WTC11 (cell line): ENCODE data around the gene EYA2. TPM values are rescaled to one million over a fixed set of nuclear protein-coding genes. Genes with fewer than 3 reads are reported as not detected.

Experiments used
- ATAC-seq: fragments of 200-7000 bp; cut with Tn5 transposase; 2 replicates; pipeline ENCODE4 v1.10.0; 2021; ENCODE audit warnings: mild to moderate bottlenecking, moderate library complexity
- CTCF ChIA-PET: fragments of 300-600 bp; sonication (Branson Sonifier 250); formaldehyde crosslinking; loops from one replicate; lab custom pipeline; 2021; ENCODE audit warnings: antibody characterized with exemption; lab: Charles Lee
- POLR2A ChIA-PET: fragments of 350-600 bp; sonication (Branson Sonifier 250); formaldehyde crosslinking; loops from one replicate; lab custom pipeline; 2021; ENCODE audit warnings: antibody characterized with exemption; lab: Charles Lee
- DNase-seq: peaks from one replicate; pipeline ENCODE4 v3.0.0; 2021; ENCODE audit warnings: low spot score
- H3K27ac Mint-ChIP-seq: 2 replicates; pipeline ENCODE4 v1.8.0; 2021; ENCODE audit warnings: mixed read lengths
- H3K27me3 Mint-ChIP-seq: 2 replicates; pipeline ENCODE4 v1.8.0; 2021; ENCODE audit warnings: low read depth, mild to moderate bottlenecking, moderate library complexity, mixed read lengths
- H3K36me3 Mint-ChIP-seq: 2 replicates; pipeline ENCODE4 v1.8.0; 2021; ENCODE audit warnings: mixed read lengths
- H3K4me1 Mint-ChIP-seq: 2 replicates; pipeline ENCODE4 v1.8.0; 2022; ENCODE audit warnings: mixed read lengths
- H3K4me3 Mint-ChIP-seq: 2 replicates; pipeline ENCODE4 v1.8.0; 2021; ENCODE audit warnings: mild to moderate bottlenecking, moderate library complexity, mixed read lengths
- H3K9me3 Mint-ChIP-seq: 2 replicates; pipeline ENCODE4 v1.8.0; 2021; ENCODE audit warnings: mixed read lengths
- CBFB ChIP-seq: sonication (generic); formaldehyde crosslinking; IDR thresholded peaks from 2 replicates; pipeline ENCODE4 v1.8.1; 2022; ENCODE audit warnings: mild to moderate bottlenecking, low read depth, missing genetic modification reagents
- EMX1 ChIP-seq: fragments of 250-450 bp; sonication (Bioruptor Pico); IDR thresholded peaks from 2 replicates; pipeline ENCODE4 v1.8.0; 2021; ENCODE audit warnings: mild to moderate bottlenecking
- ESRRA ChIP-seq: sonication (generic); formaldehyde crosslinking; IDR thresholded peaks from 2 replicates; pipeline ENCODE4 v1.8.1; 2022; ENCODE audit warnings: mild to moderate bottlenecking, missing genetic modification reagents, borderline replicate concordance
- ETV6 ChIP-seq: sonication (generic); formaldehyde crosslinking; IDR thresholded peaks from 2 replicates; pipeline ENCODE4 v1.8.1; 2022; ENCODE audit warnings: mild to moderate bottlenecking, missing genetic modification reagents
- GRHL2 ChIP-seq: fragments of 250-450 bp; sonication (Bioruptor Pico); IDR thresholded peaks from 2 replicates; pipeline ENCODE4 v1.8.0; 2022; ENCODE audit warnings: mild to moderate bottlenecking, moderate library complexity; ENCODE audit not compliant: insufficient replicate concordance, severe bottlenecking
- OVOL2 ChIP-seq: fragments of 250-450 bp; sonication (Bioruptor Pico); IDR thresholded peaks from 2 replicates; pipeline ENCODE4 v1.9.0; 2021; ENCODE audit warnings: mild to moderate bottlenecking, borderline replicate concordance
- SMAD3 ChIP-seq: sonication (generic); formaldehyde crosslinking; IDR thresholded peaks from 2 replicates; pipeline ENCODE4 v1.8.0; 2022; ENCODE audit warnings: missing genetic modification reagents, mild to moderate bottlenecking, borderline replicate concordance
- SOX15 ChIP-seq: fragments of 250-450 bp; sonication (Bioruptor Pico); IDR thresholded peaks from 2 replicates; pipeline ENCODE4 v1.9.0; 2021; ENCODE audit warnings: mild to moderate bottlenecking
- TEAD1 ChIP-seq: sonication (generic); formaldehyde crosslinking; IDR thresholded peaks from 2 replicates; pipeline ENCODE4 v1.8.0; 2022; ENCODE audit warnings: mild to moderate bottlenecking, missing genetic modification reagents
- ZNF423 ChIP-seq: fragments of 250-450 bp; sonication (Bioruptor Pico); IDR thresholded peaks from 2 replicates; pipeline ENCODE4 v2.1.2; 2022; ENCODE audit warnings: mild to moderate bottlenecking, moderate library complexity
- total RNA-seq: library from RNA; stranded (reverse); gene quantifications from 3 replicates; pipeline ENCODE4 v1.2.3, GENCODE V29; 2021
- TF ChIP-seq, protein P1 (sequence below): sonication (generic); formaldehyde crosslinking; IDR thresholded peaks from 2 replicates; pipeline ENCODE4 v1.8.0; 2022; ENCODE audit warnings: mild to moderate bottlenecking, missing genetic modification reagents
- TF ChIP-seq, protein P2 (sequence below): sonication (generic); formaldehyde crosslinking; conservative IDR thresholded peaks from 2 replicates; pipeline ENCODE4 v1.8.1; 2022; ENCODE audit warnings: mild to moderate bottlenecking, missing genetic modification reagents
- TF ChIP-seq, protein P3 (sequence below): fragments of 250-450 bp; sonication (Bioruptor Pico); IDR thresholded peaks from 2 replicates; pipeline ENCODE4 v1.9.0; 2021; ENCODE audit warnings: mild to moderate bottlenecking, borderline replicate concordance
- TF ChIP-seq, protein P4 (sequence below): sonication (generic); formaldehyde crosslinking; IDR thresholded peaks from 2 replicates; pipeline ENCODE4 v1.8.1; 2023; ENCODE audit warnings: mild to moderate bottlenecking, moderate library complexity, missing genetic modification reagents
- TF ChIP-seq, protein P5 (sequence below): sonication (generic); formaldehyde crosslinking; IDR thresholded peaks from 2 replicates; pipeline ENCODE4 v1.8.1; 2023; ENCODE audit warnings: mild to moderate bottlenecking, missing genetic modification reagents, moderate library complexity

EYA2 gene
- total RNA-seq, 1 experiment from 2014 or later = 1.5 TPM

DNA sequence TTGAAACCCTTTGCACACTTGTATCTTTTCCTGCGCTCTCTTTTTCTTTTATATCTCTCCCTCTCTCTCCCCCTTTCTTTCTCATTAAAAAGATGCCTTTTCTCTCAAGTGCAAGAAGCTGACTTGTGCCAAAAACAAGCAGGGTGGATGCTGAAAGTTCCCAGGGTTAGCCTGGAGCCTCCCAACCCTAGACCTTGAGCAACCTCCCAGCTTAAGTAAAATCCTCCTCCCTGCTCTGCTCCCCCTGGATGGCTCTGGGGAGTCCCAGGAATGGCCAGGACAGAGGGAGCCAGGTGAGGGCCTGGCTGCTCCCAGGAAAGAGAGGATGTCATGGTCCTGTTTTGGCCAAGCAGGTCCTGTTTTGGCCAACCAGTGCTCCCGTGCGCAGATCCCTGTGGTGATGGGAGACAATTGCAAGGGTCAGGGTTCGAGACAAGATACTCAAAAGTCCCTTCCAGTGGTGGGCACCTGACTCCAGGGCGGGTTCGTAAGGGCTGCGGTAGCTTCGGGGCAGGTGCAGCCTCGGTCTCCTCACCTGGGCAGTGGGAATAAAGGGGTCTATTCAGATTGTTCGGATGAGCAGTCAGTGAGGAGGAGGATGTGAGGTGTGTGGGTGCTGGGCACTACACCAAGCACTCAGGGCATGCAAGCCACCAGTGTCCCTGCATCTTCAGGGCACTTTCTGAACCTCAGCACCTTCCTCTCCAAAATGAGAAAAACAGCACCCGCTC is 49.4 kb downstream of the EYA2 start:
- TF ChIP-seq, protein P1, sequence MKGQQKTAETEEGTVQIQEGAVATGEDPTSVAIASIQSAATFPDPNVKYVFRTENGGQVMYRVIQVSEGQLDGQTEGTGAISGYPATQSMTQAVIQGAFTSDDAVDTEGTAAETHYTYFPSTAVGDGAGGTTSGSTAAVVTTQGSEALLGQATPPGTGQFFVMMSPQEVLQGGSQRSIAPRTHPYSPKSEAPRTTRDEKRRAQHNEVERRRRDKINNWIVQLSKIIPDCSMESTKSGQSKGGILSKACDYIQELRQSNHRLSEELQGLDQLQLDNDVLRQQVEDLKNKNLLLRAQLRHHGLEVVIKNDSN = no peak
- TF ChIP-seq SMAD3 (CRISPR knock-in tag) (no peak), ZNF423 (CRISPR knock-in tag) (no peak), SOX15 (CRISPR knock-in tag) (no peak), GRHL2 (CRISPR knock-in tag) (no peak), CBFB (CRISPR knock-in tag) (no peak), ETV6 (no peak), EMX1 (CRISPR knock-in tag) (no peak), ESRRA (CRISPR knock-in tag) (no peak), TEAD1 (CRISPR knock-in tag) (no peak)
- TF ChIP-seq, protein P2, sequence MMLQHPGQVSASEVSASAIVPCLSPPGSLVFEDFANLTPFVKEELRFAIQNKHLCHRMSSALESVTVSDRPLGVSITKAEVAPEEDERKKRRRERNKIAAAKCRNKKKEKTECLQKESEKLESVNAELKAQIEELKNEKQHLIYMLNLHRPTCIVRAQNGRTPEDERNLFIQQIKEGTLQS (CRISPR knock-in tag) = no peak
- TF ChIP-seq, protein P3, sequence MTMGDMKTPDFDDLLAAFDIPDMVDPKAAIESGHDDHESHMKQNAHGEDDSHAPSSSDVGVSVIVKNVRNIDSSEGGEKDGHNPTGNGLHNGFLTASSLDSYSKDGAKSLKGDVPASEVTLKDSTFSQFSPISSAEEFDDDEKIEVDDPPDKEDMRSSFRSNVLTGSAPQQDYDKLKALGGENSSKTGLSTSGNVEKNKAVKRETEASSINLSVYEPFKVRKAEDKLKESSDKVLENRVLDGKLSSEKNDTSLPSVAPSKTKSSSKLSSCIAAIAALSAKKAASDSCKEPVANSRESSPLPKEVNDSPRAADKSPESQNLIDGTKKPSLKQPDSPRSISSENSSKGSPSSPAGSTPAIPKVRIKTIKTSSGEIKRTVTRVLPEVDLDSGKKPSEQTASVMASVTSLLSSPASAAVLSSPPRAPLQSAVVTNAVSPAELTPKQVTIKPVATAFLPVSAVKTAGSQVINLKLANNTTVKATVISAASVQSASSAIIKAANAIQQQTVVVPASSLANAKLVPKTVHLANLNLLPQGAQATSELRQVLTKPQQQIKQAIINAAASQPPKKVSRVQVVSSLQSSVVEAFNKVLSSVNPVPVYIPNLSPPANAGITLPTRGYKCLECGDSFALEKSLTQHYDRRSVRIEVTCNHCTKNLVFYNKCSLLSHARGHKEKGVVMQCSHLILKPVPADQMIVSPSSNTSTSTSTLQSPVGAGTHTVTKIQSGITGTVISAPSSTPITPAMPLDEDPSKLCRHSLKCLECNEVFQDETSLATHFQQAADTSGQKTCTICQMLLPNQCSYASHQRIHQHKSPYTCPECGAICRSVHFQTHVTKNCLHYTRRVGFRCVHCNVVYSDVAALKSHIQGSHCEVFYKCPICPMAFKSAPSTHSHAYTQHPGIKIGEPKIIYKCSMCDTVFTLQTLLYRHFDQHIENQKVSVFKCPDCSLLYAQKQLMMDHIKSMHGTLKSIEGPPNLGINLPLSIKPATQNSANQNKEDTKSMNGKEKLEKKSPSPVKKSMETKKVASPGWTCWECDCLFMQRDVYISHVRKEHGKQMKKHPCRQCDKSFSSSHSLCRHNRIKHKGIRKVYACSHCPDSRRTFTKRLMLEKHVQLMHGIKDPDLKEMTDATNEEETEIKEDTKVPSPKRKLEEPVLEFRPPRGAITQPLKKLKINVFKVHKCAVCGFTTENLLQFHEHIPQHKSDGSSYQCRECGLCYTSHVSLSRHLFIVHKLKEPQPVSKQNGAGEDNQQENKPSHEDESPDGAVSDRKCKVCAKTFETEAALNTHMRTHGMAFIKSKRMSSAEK (CRISPR knock-in tag) = no peak
- TF ChIP-seq, protein P4, sequence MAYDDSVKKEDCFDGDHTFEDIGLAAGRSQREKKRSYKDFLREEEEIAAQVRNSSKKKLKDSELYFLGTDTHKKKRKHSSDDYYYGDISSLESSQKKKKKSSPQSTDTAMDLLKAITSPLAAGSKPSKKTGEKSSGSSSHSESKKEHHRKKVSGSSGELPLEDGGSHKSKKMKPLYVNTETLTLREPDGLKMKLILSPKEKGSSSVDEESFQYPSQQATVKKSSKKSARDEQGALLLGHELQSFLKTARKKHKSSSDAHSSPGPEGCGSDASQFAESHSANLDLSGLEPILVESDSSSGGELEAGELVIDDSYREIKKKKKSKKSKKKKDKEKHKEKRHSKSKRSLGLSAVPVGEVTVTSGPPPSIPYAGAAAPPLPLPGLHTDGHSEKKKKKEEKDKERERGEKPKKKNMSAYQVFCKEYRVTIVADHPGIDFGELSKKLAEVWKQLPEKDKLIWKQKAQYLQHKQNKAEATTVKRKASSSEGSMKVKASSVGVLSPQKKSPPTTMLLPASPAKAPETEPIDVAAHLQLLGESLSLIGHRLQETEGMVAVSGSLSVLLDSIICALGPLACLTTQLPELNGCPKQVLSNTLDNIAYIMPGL (CRISPR knock-in tag) = no peak
- H3K9me3 Mint-ChIP-seq = peaks cover 8% of the 10 kb centered on the region
- ATAC-seq (no peak), DNase-seq (no peak)
- no peak overlapping the region for H3K4me3 Mint-ChIP-seq
- H3K4me1 Mint-ChIP-seq = peaks cover 8% of the 10 kb centered on the region
- H3K27ac Mint-ChIP-seq = no peak overlapping the region
- ChIA-PET CTCF (interaction anchor here (0.8 to 1.4 kb wide), 2 partner anchors 8 to 123 kb away, joined by 3 read pairs; no protein-coding TSS in a partner anchor), POLR2A (no interaction called here)
- no peaks in the 10 kb centered on the region for H3K36me3 Mint-ChIP-seq
- H3K27me3 Mint-ChIP-seq = no peaks in the 10 kb centered on the region

DNA sequence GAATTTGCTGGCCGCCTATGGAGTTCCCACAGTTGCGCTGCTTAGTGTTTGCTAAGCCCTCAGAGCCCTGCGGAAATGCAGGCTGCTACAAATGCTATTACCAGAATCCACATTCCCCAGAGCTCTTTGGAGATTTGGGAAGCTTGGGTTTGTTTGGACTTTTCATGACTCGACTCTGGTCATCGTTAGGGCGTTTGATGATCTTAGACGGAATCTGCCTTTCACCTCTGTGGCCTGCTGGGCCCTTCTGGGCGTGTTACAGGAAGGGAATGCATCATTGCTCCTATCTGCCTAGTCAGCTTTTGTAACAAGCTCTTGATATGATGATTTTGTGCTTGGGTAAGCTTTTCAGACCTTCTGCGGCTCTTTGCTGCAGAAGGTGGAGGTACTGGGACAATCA is 50.8 kb downstream of the EYA2 start:
- ATAC-seq (peak; percentile 68), DNase-seq (no peak)
- Mint-ChIP-seq H3K36me3 (no peaks in the 10 kb centered on the region), H3K27me3 (no peaks in the 10 kb centered on the region), H3K27ac (peak overlapping the region; percentile 20; the same call in 1 of the 2 replicates), H3K9me3 (peaks cover 6% of the 10 kb centered on the region), H3K4me1 (peaks cover 8% of the 10 kb centered on the region), H3K4me3 (no peak overlapping the region)
- POLR2A ChIA-PET = no interaction called here
- no peak for TF ChIP-seq EMX1 (CRISPR knock-in tag)
- TF ChIP-seq, protein P5, sequence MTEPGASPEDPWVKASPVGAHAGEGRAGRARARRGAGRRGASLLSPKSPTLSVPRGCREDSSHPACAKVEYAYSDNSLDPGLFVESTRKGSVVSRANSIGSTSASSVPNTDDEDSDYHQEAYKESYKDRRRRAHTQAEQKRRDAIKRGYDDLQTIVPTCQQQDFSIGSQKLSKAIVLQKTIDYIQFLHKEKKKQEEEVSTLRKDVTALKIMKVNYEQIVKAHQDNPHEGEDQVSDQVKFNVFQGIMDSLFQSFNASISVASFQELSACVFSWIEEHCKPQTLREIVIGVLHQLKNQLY = no peak
- TF ChIP-seq OVOL2 (CRISPR knock-in tag) = no peak
- TF ChIP-seq, all 79 proteins: peak for 0
- CTCF ChIA-PET = no interaction called here
